Thyroid gland (tissue), 4 donors: ENCODE data around the gene OGFR.

Source experiments
- CTCF ChIP-seq, 6 experiments: fragments of 200-600 bp in 3 of 6; fragments of 450-650 bp in 3 of 6; sonication (generic) in 3 of 6; IDR thresholded peaks; one replicate each; pipeline ENCODE4 v1.5.1; 2016 to 2019; ENCODE audit warnings: antibody characterized with exemption in 6 of 6, mild to moderate bottlenecking in 2 of 6, inconsistent platforms in 1 of 6, moderate library complexity in 1 of 6
- POLR2A ChIP-seq, 2 donors: fragments of 450-650 bp; IDR thresholded peaks; one replicate each; pipeline ENCODE4 v1.6.1; 2017; ENCODE audit warnings: antibody characterized with exemption in 2 of 2, mild to moderate bottlenecking in 2 of 2, moderate library complexity in 1 of 2

- TF ChIP-seq CTCF (IDR thresholded peaks at IDR 0.05) (no peak), POLR2A (IDR thresholded peaks at IDR 0.05) (no peak)
Observed at GRCh38 chr20:62774762-62775161, 29.9 kb upstream of the OGFR start.
